NOMO-1 (cell line): ENCODE data around the gene FXYD1.

Experiments
- DNase-seq, 2 experiments: peaks; one replicate each; lab custom pipeline; 2025; ENCODE audit not compliant: unreplicated experiment in 2 of 2; lab: John Stamatoyannopoulos, UW

FXYD1 gene

GRCh38 chr19:35159606-35160005 is 21.0 kb downstream of the FXYD1 start:
- DNase-seq = no peak

GRCh38 chr19:35160629-35161433 is 22.2 kb downstream of the FXYD1 start:
- no peak for DNase-seq

- no peak for DNase-seq
Observed at GRCh38 chr19:35161434-35161743, 22.8 kb downstream of the FXYD1 start.

GRCh38 chr19:35162471-35163326 is 24.1 kb downstream of the FXYD1 start:
- no peak for DNase-seq

GRCh38 chr19:35164418-35164817 is 25.8 kb downstream of the FXYD1 start:
- DNase-seq = no peak

- DNase-seq = no peak
Observed at GRCh38 chr19:35165200-35166058, 26.8 kb downstream of the FXYD1 start.

- DNase-seq = no peak
Observed at GRCh38 chr19:35166100-35167063, 27.8 kb downstream of the FXYD1 start.

GRCh38 chr19:35167251-35168119 is 28.9 kb downstream of the FXYD1 start:
- peak; percentile 34 to 56 for DNase-seq

- no peak for DNase-seq
Observed at GRCh38 chr19:35168196-35168595, 29.6 kb downstream of the FXYD1 start.

GRCh38 chr19:35169221-35169995 is 30.8 kb downstream of the FXYD1 start:
- no peak for DNase-seq

GRCh38 chr19:35170359-35171061 is 31.9 kb downstream of the FXYD1 start:
- DNase-seq = no peak

- no peak for DNase-seq
Observed at GRCh38 chr19:35171730-35172129, 33.1 kb downstream of the FXYD1 start.

GRCh38 chr19:35174226-35174625 is 35.6 kb downstream of the FXYD1 start:
- DNase-seq = no peak

- no peak for DNase-seq
Observed at GRCh38 chr19:35176181-35176570, 37.6 kb downstream of the FXYD1 start.

- no peak for DNase-seq
Observed at GRCh38 chr19:35177377-35178274, 39.0 kb downstream of the FXYD1 start.

GRCh38 chr19:35178701-35179100 is 40.1 kb downstream of the FXYD1 start:
- DNase-seq = no peak

GRCh38 chr19:35179830-35180229 is 41.2 kb downstream of the FXYD1 start:
- no peak for DNase-seq
